Stimulated activated CD8-positive, alpha-beta memory T cell treated with anti-CD3 and anti-CD28 coated beads, Interleukin-15, amount 100 ng/mL, for 24 hours (primary cell): ENCODE measurements around the gene RNF224.
"Not testable (repeated sequence)": the region's sequence is repeated elsewhere in the genome, so short reads cannot be mapped to it uniquely, and the experiment has no call there.

Source experiments
- DNase-seq: peaks from one replicate; pipeline ENCODE4 v3.0.0-alpha.2; 2020; ENCODE audit warnings: low read depth

The RNF224 gene

GRCh38 chr9:137228506-137228967 is 1.2 kb downstream of the RNF224 start:
- no peak for DNase-seq

DNA sequence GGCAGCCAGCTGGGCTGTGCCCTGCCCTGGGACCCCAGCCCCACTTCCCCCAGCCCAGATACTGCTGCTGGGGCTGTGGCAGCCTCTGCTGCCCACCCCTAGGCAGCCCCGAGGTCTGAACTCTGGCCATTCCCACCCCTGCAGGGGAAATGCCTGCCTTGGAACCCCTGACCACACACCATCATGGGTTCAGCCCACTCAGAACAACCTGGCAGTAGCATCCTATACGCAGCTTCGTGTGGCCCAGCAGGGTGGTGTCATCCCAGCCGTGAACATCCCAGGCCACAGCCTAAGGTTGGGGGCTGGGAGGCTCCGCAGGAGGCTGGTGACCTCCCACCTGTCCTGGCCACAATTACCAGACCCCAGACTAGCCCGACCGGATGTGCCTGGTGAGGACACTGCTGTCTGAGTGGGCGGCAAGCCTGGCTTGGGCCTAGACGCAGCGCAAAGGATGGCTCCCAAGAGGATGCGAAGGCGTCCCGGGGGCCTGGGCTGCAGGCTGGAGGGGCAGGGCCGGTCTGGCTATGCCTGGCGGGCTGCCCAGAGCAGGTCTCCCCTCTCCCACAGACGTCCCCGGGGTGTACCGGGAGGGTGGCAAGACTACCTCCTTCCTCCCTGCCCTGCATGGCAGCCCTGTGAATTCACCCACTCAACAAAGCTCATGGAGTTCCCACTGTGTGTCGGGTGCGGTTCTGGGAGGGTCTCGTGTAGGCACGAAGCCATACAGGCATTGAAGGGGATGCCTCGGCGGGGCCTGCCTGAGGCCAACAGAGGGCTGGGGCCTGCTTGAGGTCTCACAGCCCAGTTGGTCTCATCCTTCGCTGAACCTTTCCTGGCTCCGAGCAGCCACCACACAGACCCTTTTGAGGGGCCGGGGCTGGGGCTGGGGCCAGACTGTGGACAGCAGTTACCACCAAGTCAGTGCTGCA is 1.9 kb downstream of the RNF224 start:
- no peak for DNase-seq

GRCh38 chr9:137229903-137230704 is 2.8 kb downstream of the RNF224 start:
- no peak for DNase-seq

GRCh38 chr9:137230705-137231371 is 3.5 kb downstream of the RNF224 start, which contains the start of gene SLC34A3:
SLC34A3 (plus strand) TSS chr9:137230901; CDS start chr9:137231703, 802 bp downstream.
- no peak for DNase-seq

GRCh38 chr9:137231372-137232039 is 4.2 kb downstream of the RNF224 start:
- DNase-seq, result no peak

DNA sequence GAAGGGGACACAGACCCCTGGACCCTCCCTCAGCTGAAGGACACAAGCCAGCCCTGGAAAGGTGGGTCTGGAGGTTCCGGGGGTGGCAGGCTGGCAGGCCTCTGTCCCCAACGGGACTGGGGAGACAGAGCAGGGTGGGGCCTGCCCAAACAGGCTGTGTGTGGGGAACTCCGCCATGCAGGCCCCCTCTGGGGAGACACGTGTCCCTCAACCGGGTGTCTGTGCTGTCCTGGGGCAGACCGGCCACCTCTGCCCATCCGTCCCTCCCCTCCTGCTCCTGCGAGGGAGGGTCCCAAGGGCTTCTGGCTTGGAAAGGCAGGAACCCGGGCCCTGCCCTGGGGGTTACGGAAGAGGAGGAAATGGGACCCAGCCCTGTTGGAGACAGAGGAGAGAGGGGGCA is 4.8 kb downstream of the RNF224 start:
- DNase-seq, result no peak

GRCh38 chr9:137232510-137232909 is 5.2 kb downstream of the RNF224 start:
- no peak for DNase-seq

DNA sequence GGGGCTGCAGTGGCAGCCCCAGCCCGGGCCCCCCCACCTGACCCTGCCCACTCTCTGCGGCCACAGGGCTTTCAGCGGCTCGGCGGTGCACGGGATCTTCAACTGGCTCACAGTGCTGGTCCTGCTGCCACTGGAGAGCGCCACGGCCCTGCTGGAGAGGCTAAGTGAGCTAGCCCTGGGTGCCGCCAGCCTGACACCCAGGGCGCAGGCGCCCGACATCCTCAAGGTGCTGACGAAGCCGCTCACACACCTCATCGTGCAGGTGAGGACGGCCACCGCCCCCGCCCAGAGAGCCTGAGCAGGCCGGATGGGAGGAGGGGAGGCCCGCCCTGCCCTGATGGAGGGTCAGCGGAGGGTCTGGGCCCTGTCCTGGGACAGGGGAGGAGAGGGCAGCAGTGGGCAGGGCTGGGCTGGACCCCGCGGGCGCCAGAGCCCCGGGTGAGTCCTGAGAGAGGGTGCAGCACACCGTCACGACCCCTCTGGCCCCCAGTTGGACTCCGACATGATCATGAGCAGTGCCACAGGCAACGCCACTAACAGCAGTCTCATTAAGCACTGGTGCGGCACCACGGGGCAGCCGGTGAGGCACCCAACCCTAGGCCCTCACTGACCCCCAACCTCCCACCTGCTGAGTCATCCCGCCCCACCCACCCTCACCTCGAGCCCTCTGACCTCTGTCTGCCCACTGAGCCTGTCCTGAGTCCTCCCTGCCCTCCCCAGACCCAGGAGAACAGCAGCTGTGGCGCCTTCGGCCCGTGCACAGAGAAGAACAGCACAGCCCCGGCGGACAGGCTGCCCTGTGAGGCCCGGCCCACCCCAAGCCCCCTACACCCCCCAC is 6.1 kb downstream of the RNF224 start:
- no peak for DNase-seq

DNA sequence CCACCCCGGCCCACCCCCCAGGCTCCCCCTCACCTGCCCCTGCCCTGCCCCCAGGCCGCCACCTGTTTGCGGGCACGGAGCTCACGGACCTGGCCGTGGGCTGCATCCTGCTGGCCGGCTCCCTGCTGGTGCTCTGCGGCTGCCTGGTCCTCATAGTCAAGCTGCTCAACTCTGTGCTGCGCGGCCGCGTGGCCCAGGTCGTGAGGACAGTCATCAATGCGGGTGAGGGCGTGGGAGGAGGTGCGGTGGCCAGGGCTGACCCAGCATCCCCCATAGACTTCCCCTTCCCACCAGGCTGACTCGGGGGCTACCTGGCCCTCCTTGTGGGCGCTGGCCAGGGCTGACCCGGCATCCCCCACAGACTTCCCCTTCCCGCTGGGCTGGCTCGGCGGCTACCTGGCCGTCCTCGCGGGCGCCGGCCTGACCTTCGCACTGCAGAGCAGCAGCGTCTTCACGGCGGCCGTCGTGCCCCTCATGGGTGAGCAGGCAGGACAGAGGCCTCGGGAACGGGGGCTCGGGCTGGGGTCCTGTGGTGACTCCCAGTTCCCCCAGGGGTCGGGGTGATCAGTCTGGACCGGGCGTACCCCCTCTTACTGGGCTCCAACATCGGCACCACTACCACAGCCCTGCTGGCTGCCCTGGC is 6.9 kb downstream of the RNF224 start:
- no peak for DNase-seq

DNA sequence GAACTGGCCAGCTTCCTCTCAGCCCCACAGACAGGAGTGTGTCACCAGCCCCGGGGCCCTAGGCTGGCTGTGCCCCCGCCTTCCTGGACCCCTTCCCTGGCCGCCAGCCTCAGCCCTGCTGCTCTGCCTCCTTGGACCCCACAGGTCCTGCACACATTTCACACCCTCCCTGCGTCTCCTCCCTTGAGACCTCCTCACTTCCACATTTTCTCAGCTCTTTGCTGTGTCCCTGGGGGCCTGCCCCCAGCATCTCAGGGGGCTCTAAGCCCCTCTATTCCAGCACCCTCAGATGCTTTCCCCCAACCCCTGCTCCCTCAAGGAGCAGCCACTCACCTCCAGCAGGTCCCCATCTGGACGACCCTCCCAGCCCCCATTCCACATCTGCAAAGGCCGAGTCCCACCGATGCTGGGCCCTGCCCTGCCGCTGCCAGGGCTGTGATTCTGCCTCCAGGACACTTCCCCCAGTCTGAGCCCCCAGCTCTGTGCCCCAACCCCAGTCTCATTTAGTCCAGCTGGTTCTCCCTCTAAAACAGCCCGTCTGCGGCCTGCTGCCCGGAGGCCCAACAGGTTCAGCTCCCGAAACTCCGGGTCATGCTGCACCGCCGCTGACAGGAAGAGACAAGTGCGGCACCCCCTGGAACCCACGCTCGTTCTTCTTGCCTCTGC is 7.6 kb downstream of the RNF224 start:
- DNase-seq, result no peak

GRCh38 chr9:137235424-137236237 is 8.3 kb downstream of the RNF224 start:
- no peak for DNase-seq

DNA sequence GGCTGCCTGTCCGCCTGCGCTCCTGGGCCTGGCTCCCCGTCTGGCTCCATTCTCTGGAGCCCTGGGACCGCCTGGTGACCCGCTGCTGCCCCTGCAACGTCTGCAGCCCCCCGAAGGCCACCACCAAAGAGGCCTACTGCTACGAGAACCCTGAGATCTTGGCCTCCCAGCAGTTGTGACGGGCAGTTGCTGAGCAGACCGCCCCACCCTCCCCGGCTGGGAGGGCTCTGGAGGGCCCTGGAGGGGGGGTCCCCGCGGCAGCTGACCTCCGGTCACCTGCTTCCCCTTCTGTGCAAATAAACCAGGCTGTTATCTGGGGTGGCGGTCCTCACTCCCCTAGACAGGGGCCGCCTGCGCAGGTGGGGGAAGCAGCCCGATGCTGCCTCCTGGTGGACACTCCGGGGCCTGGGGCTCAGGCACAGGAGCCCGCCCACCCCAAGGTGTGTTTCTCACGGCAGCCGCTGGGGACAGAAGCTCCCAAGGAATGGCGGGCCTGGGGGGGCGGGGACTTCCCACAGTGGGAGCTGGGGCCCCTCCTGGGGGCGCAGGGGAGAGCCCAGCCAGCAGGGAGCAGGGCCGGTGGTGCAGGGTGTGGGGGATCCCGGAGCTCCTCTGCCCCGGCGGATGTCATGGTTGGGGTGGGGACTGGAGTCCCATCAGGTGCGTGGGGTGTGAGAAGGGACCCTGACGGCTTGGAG is 9.1 kb downstream of the RNF224 start:
- peak; percentile 79 for DNase-seq

DNA sequence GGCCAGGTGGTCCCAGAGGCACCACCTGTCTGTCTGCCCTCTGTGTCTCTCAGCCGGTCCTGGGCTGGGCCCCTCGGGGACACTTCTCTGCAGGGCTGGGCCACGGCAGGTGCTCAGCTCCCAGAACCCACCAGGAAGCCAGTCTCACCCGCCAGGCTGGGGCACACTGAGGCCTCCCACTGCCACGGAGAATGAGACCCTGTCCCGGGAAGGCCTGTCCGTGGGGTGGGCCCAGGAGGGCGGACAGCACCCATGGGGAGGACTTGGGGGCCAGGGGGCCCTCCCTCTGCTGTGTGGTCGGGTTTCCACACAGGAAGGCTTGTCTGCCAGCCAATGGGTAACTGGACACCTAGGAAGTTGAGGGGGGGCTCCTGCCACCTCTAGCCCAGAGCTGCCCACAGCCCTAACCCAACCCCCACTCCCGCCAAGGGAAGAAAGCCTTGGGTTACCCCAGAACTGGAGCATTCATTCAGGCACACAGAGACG is 9.7 kb downstream of the RNF224 start:
- DNase-seq, result no peak

DNA sequence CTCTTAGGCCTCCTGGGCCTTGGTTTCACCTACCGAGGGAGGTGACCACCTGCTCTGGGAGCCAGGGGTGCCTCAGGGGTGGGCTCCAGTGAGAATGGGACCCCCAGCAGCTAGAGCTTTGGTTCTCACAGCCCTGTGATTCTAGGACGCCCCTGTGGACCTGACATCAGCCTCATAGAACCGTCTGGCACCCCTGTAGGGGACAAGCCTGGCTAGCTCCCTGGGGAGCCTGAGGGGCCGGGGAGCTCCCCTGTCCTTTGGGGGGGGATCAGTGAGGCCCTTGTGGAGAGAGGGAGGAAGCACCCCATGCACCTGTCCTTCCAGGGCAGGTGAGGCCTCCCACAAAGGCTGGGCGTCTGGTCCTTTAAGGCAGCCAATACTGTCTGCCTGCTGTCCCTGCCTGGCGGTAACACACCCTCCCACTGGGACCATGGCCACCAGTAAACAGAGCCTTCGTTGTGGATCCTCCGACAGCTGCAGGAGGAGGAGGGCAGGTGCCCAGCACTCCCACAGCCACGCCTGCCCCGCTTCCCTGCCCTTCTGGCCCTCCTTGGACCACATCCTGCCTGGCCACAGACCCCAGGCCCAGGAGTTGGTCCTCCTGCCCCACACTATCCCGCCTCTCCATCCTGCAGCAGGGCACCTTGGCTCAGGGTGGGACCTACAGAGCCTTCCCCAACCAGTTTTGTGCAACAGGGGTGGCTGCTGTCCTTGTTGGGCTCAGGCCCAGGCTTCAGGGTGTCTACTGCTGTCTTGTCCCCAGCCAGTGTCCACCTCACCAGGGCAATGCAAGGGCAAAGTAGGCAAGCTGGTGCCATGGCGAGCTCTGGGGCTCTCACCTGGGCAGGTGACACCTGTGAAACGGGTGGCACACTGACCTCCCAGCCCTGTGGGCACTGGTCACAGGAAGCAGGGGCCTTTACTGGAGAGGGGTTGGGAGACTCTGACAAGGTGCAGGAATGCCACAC is 10.7 kb downstream of the RNF224 start:
- DNase-seq, result no peak

DNA sequence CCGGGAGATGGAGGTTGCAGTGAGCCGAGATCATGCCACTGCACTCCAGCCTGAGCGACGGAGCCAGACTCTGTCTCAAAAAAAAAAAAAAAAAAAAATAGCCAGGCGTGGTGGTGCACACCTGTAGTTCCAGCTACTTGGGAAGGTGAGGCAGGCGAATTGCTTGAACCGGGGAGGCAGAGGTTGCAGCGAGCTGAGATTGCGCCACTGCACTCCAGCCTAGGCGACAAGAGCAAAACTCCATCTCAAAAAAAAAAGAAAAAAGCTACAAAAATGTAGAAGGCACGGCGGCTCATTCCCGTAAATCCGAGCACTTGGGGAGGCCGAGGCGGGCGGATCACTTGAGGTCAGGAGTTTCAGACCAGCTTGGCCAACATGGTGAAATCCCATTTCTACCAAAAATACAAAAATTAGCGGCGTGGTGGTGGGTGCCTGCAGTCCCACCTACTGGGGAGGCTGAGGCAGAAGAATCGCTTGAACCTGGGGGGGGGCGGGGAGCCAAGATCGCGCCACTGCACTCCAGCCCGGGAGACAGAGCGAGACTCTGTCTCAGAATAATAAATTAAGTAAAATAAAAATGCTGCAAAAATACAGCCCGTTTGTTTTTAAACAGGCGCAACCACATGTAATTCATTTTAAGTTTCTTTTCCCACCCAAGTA is 12.4 kb downstream of the RNF224 start:
- not testable (repeated sequence) for DNase-seq

- DNase-seq, result no peak
Observed at GRCh38 chr9:137240318-137240840, 13.1 kb downstream of the RNF224 start.
